Measurements from ENCODE around the gene PTOV1. TPM values are rescaled to one million over a fixed set of nuclear protein-coding genes. Genes with fewer than 3 reads are reported as not detected.

The PTOV1 gene
- total RNA-seq, 2 experiments from 2014 or later, result 60.7 to 76.8 TPM

GRCh38 chr19:49850221-49850486, 805 bp upstream of the PTOV1 start:
- ChIA-PET CTCF (interaction anchor here (1.0 to 3.2 kb wide), 4 partner anchors 10 to 42 kb away, joined by 3 to 13 read pairs (median 4); no protein-coding TSS in a partner anchor), POLR2A (interaction anchor here (1.2 kb wide), 1 partner anchor 79 kb away, joined by 4 read pairs; the partner anchor contains the start of genes ATF5 and NUP62)
- peak overlapping the region; percentile 88 for H3K4me3 Mint-ChIP-seq
- peaks cover 7% of the 10 kb centered on the region for H3K36me3 Mint-ChIP-seq (ENCODE audit: low read depth)
- H3K4me1 Mint-ChIP-seq, result peaks cover 39% of the 10 kb centered on the region
- H3K27ac Mint-ChIP-seq, result peak overlapping the region; percentile 98
- peaks cover 7% of the 10 kb centered on the region for H3K9me3 Mint-ChIP-seq
- peaks cover 11% of the 10 kb centered on the region for H3K27me3 Mint-ChIP-seq
- DNase-seq, result no peak

- Mint-ChIP-seq H3K27me3 (peaks cover 8% of the 10 kb centered on the region), H3K4me3 (peak overlapping the region; percentile 73), H3K36me3 (ENCODE audit: low read depth) (peaks cover 7% of the 10 kb centered on the region), H3K9me3 (peaks cover 7% of the 10 kb centered on the region), H3K4me1 (peaks cover 39% of the 10 kb centered on the region), H3K27ac (peak overlapping the region; percentile 83)
- peak; percentile 35 for DNase-seq
- CTCF ChIA-PET, result interaction anchor here (1.1 kb wide), 1 partner anchor 39 kb away, joined by 3 read pairs; no protein-coding TSS in a partner anchor
- POLR2A ChIA-PET, result interaction anchor here (1.0 kb wide), 1 partner anchor 15 kb away, joined by 4 read pairs; no protein-coding TSS in a partner anchor
Measured at GRCh38 chr19:49851456-49852259, 699 bp downstream of the PTOV1 start.

DNA sequence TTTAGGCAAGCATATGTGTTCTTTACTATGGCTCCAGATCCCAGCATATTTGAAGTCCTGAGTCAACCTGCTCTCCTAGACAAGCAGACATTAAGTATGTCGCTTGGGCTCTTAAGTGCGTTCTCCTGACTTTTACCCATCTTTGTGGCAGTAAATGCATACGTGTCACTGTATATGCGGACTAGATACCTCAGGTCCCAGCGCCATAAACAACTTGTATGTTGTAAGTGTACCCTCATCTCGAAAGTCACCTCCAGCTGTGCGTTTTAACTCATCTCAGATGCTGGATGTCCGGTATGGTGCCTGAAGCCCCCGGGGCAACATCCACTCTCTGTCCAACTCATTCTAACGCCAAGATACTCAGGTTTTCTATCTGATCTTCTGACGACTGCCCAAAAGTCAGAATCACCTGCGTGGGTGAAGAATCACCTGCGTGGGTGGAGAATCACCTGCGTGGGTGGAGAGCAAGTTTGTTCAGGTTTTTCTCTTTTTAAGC, 1.7 kb downstream of the PTOV1 start:
- H3K36me3 Mint-ChIP-seq (ENCODE audit: low read depth), result peaks cover 7% of the 10 kb centered on the region
- peaks cover 7% of the 10 kb centered on the region for H3K9me3 Mint-ChIP-seq
- peak overlapping the region; percentile 83 for H3K27ac Mint-ChIP-seq
- peaks cover 39% of the 10 kb centered on the region for H3K4me1 Mint-ChIP-seq
- no peak for DNase-seq
- peak overlapping the region; percentile 73 for H3K4me3 Mint-ChIP-seq
- H3K27me3 Mint-ChIP-seq, result peaks cover 8% of the 10 kb centered on the region
- ChIA-PET CTCF (no interaction called here), POLR2A (interaction anchor here (1.0 kb wide), 1 partner anchor 14 kb away, joined by 4 read pairs; no protein-coding TSS in a partner anchor)

- Mint-ChIP-seq H3K36me3 (ENCODE audit: low read depth) (peaks cover 9% of the 10 kb centered on the region), H3K27me3 (peaks cover 7% of the 10 kb centered on the region), H3K4me1 (peaks cover 29% of the 10 kb centered on the region), H3K27ac (no peak overlapping the region), H3K9me3 (peaks cover 3% of the 10 kb centered on the region), H3K4me3 (no peak overlapping the region)
- DNase-seq, result no peak
- ChIA-PET POLR2A (no interaction called here), CTCF (interaction anchor here (1.3 kb wide), 1 partner anchor 9 kb away, joined by 4 read pairs; no protein-coding TSS in a partner anchor)
Measured at GRCh38 chr19:49853852-49854377, 3.0 kb downstream of the PTOV1 start.

DNA sequence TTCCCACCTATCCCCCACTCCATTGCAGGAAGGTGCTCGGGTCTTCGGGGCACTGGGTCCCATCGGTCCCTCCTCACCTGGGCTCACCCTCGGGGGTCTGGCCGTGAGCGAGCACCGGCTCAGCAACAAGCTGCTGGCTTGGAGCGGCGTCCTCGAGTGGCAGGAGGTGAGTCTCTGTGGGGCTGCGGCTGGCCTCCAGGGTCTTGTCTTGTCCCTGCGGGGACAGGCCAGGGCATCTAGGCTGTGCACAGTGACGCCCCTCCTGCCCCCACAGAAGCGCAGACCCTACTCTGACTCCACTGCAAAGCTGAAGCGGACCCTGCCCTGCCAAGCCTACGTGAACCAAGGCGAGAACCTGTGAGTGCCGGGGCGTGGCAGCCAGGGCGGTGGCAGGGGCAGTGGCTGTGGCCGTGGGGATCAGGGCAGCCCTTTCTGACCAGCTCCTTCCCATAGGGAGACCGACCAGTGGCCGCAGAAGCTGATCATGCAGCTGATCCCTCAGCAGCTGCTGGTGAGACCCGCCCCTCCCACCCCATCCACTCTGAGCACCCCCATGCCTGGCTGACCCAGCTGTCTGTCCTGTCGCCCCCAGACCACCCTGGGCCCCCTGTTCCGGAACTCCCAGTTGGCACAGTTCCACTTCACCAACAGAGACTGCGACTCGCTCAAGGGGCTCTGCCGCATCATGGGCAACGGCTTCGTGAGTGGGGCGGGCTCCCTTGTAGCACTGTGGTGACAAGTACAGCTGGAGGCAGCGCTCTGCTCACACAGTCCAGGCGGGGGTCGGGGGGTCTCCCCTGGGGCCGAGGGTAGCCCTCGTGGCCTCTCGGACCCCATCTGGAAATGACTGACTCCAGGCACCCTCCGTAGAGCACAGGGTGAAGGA, 3.7 kb downstream of the PTOV1 start:
- Mint-ChIP-seq H3K27ac (no peak overlapping the region), H3K4me1 (peaks cover 25% of the 10 kb centered on the region)

DNA sequence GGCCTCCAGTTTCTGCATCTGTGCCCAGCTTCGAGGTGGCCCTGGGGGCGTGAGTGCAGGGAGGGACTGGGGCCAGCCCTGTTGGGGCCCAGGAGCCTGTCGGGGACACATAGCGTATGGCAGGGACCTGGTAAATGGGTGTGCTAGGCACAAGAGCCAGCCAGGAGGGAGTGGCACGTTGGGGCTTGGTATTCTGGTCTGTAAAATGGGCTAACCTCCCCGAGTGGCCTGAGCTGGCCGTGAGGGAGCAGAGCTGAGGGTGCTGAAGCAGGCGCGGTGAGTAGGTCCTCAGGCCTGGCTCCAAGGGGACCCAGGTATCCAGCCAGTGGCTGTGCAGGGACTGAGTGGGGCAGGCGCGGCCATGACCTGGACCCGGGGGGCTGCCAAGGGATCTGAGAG, 4.3 kb downstream of the PTOV1 start:
- POLR2A ChIA-PET, result no interaction called here
- peaks cover 7% of the 10 kb centered on the region for H3K27me3 Mint-ChIP-seq
- H3K9me3 Mint-ChIP-seq, result no peaks in the 10 kb centered on the region
- DNase-seq, result no peak
- H3K36me3 Mint-ChIP-seq (ENCODE audit: low read depth), result peaks cover 9% of the 10 kb centered on the region
- H3K4me1 Mint-ChIP-seq, result peaks cover 18% of the 10 kb centered on the region
- H3K4me3 Mint-ChIP-seq, result no peak overlapping the region
- H3K27ac Mint-ChIP-seq, result peak overlapping the region; percentile 20
- CTCF ChIA-PET, result interaction anchor here (1.3 kb wide), 1 partner anchor 9 kb away, joined by 5 read pairs; no protein-coding TSS in a partner anchor

More for the DNA sequence above, 3.7 kb downstream of the PTOV1 start:
- Mint-ChIP-seq H3K36me3 (ENCODE audit: low read depth) (peaks cover 5% of the 10 kb centered on the region), H3K4me3 (no peak overlapping the region), H3K27me3 (peaks cover 7% of the 10 kb centered on the region), H3K9me3 (no peaks in the 10 kb centered on the region)
- CTCF ChIA-PET, result interaction anchor here (1.3 kb wide), 2 partner anchors 8 to 10 kb away, joined by 4 to 5 read pairs; no protein-coding TSS in a partner anchor
- POLR2A ChIA-PET, result no interaction called here
- DNase-seq, result no peak

- Mint-ChIP-seq H3K27me3 (peaks cover 7% of the 10 kb centered on the region), H3K27ac (peak overlapping the region; percentile 20), H3K4me3 (no peak overlapping the region), H3K4me1 (peaks cover 17% of the 10 kb centered on the region), H3K9me3 (no peaks in the 10 kb centered on the region), H3K36me3 (ENCODE audit: low read depth) (peaks cover 9% of the 10 kb centered on the region)
- no peak for DNase-seq
- POLR2A ChIA-PET, result no interaction called here
- CTCF ChIA-PET, result interaction anchor here (1.3 kb wide), 1 partner anchor 8 kb away, joined by 5 read pairs; no protein-coding TSS in a partner anchor
Measured at GRCh38 chr19:49855676-49856573, 5.0 kb downstream of the PTOV1 start.

- Mint-ChIP-seq H3K36me3 (ENCODE audit: low read depth) (peaks cover 11% of the 10 kb centered on the region), H3K4me3 (no peak overlapping the region), H3K4me1 (peaks cover 17% of the 10 kb centered on the region), H3K27me3 (peaks cover 7% of the 10 kb centered on the region), H3K9me3 (no peaks in the 10 kb centered on the region), H3K27ac (no peak overlapping the region)
- CTCF ChIA-PET, result no interaction called here
- DNase-seq, result no peak
- POLR2A ChIA-PET, result no interaction called here
Measured at GRCh38 chr19:49856574-49857021, 5.6 kb downstream of the PTOV1 start.

DNA sequence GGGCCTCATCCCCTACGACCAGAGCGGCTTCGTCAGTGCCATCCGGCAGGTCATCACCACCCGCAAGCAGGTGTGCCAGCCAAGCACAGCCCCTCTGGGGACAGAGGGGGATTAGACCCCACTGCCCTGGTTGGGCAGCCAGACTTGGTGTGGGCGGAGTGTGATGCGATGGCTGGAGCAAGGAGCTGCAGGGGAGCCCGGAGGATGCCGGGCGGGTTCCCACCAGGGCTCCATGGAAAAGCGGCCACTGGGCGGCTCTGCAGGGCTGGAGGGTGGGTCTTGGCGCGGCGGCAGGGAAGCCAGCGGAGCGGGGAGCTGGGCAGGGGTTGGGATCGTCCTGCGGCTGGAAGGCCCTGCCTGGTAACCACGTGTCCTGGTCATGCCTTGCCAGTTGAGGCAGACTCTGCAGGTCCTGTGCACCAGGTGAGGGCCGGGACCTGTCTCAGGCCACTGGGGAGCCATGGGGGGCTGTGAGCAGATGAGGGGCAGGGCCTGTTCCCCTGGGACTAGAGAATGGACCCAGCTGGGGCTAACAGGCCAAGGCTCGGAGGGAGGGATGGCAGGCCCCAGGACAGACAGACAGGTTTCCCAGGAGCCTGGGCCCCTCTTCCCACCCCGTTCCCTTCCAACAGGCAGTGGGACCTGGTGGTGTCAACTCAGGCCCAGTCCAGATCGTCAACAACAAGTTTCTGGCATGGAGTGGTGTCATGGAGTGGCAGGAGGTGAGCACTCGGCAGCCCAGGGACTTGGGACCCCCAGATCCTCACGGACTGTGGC, 6.3 kb downstream of the PTOV1 start:
- POLR2A ChIA-PET, result no interaction called here
- Mint-ChIP-seq H3K36me3 (ENCODE audit: low read depth) (peaks cover 12% of the 10 kb centered on the region), H3K4me3 (no peak overlapping the region), H3K27ac (peak overlapping the region; percentile 13), H3K9me3 (no peaks in the 10 kb centered on the region), H3K4me1 (peaks cover 12% of the 10 kb centered on the region), H3K27me3 (peaks cover 4% of the 10 kb centered on the region)
- no peak for DNase-seq
- CTCF ChIA-PET, result interaction anchor here (0.6 to 1.3 kb wide), 3 partner anchors 9 to 1284 kb away, joined by 3 to 4 read pairs (median 3); no protein-coding TSS in a partner anchor

DNA sequence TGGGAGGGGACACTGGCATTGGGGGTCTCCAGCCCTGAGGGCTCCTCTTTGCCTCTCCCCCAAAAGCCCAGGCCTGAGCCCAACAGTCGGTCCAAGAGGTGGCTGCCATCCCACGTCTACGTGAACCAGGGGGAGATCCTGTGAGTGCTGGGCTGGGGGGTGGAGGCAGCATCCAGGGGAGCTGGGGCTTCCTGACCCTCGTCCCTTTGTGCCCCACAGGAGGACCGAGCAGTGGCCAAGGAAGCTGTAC, 6.8 kb downstream of the PTOV1 start:
- peaks cover 7% of the 10 kb centered on the region for H3K4me1 Mint-ChIP-seq
- POLR2A ChIA-PET, result interaction anchor here (0.6 kb wide), 1 partner anchor 10 kb away, joined by 4 read pairs; the partner anchor contains the start of gene PNKP
- H3K4me3 Mint-ChIP-seq, result no peak overlapping the region
- CTCF ChIA-PET, result interaction anchor here (0.6 to 1.3 kb wide), 3 partner anchors 9 to 1285 kb away, joined by 3 to 4 read pairs (median 3); no protein-coding TSS in a partner anchor
- no peaks in the 10 kb centered on the region for H3K27me3 Mint-ChIP-seq
- DNase-seq, result no peak
- H3K36me3 Mint-ChIP-seq (ENCODE audit: low read depth), result peaks cover 11% of the 10 kb centered on the region
- H3K27ac Mint-ChIP-seq, result peak overlapping the region; percentile 13
- no peaks in the 10 kb centered on the region for H3K9me3 Mint-ChIP-seq

All from activated CD4-positive, alpha-beta T cell treated with anti-CD3 and anti-CD28 coated beads, Interleukin-2, amount 10 ng/mL, durations not matched to agents 7 days and 5 days (primary cell).